ENCODE data around the gene DOK7. TPM values are rescaled to one million over a fixed set of nuclear protein-coding genes. Genes with fewer than 3 reads are reported as not detected.

The DOK7 gene
- total RNA-seq, 1 donor: not detected

- no peak overlapping the region for H3K4me3 ChIP-seq (ENCODE audit: low read depth, low read length)
- DNase-seq (ENCODE audit: low read depth): no peak
- no peak for TF ChIP-seq CTCF (IDR thresholded peaks at IDR 0.05; ENCODE audit: insufficient read depth, low read length)
Measured at GRCh38 chr4:3524349-3524748, 61.2 kb downstream of the DOK7 start.

- no peak for TF ChIP-seq CTCF (IDR thresholded peaks at IDR 0.05; ENCODE audit: insufficient read depth, low read length)
- H3K4me3 ChIP-seq (ENCODE audit: low read depth, low read length): no peak overlapping the region
- no peak for DNase-seq (ENCODE audit: low read depth)
Measured at GRCh38 chr4:3524920-3525319, 61.8 kb downstream of the DOK7 start.

- no peak overlapping the region for H3K4me3 ChIP-seq (ENCODE audit: low read depth, low read length)
- DNase-seq (ENCODE audit: low read depth): no peak
- no peak for TF ChIP-seq CTCF (IDR thresholded peaks at IDR 0.05; ENCODE audit: insufficient read depth, low read length)
Measured at GRCh38 chr4:3525532-3526430, 62.7 kb downstream of the DOK7 start.

- DNase-seq (ENCODE audit: low read depth): no peak
- TF ChIP-seq CTCF (IDR thresholded peaks at IDR 0.05; ENCODE audit: insufficient read depth, low read length): no peak
Measured at GRCh38 chr4:3526456-3526855, 63.4 kb downstream of the DOK7 start.

GRCh38 chr4:3527101-3527913 lies 64.2 kb downstream of the DOK7 start:
- no peak for TF ChIP-seq CTCF (IDR thresholded peaks at IDR 0.05; ENCODE audit: insufficient read depth, low read length)
- DNase-seq (ENCODE audit: low read depth): no peak
- H3K4me3 ChIP-seq (ENCODE audit: low read depth, low read length): no peak overlapping the region

More at GRCh38 chr4:3526456-3526855, 63.4 kb downstream of the DOK7 start:
- H3K4me3 ChIP-seq (ENCODE audit: low read depth, low read length): no peak overlapping the region

- no peak for DNase-seq (ENCODE audit: low read depth)
- H3K4me3 ChIP-seq (ENCODE audit: low read depth, low read length): no peak overlapping the region
- TF ChIP-seq CTCF (IDR thresholded peaks at IDR 0.05; ENCODE audit: insufficient read depth, low read length): no peak
Measured at GRCh38 chr4:3527914-3528876, 65.1 kb downstream of the DOK7 start.

Measured in fibroblast of the aortic adventitia (primary cell).